Cerebellar nuclear complex (tissue), 1 donor: ENCODE data around the gene CACNA1F.
A peak's percentile ranks its signal among the peaks of the same experiment; 100 is the strongest.

Source experiments
- DNase-seq, 2 experiments: peaks; one replicate each; lab custom pipeline; 2025; lab: John Stamatoyannopoulos, UW

Gene CACNA1F

DNA sequence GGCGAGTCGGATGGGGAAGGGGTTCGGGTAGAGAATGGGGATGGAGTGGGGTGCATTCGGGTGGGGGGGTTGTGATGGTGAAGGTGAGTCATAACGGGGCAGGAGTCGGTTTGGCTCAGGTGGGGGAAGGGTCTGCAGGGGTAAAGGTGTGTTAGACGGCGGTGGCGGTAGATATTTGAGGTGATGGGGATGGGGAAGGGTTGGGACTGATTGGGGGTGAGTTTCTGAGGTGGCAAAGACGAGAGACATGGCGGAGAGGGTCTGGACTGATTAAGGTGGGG, 33.9 kb downstream of the CACNA1F start:
- DNase-seq: no peak

DNA sequence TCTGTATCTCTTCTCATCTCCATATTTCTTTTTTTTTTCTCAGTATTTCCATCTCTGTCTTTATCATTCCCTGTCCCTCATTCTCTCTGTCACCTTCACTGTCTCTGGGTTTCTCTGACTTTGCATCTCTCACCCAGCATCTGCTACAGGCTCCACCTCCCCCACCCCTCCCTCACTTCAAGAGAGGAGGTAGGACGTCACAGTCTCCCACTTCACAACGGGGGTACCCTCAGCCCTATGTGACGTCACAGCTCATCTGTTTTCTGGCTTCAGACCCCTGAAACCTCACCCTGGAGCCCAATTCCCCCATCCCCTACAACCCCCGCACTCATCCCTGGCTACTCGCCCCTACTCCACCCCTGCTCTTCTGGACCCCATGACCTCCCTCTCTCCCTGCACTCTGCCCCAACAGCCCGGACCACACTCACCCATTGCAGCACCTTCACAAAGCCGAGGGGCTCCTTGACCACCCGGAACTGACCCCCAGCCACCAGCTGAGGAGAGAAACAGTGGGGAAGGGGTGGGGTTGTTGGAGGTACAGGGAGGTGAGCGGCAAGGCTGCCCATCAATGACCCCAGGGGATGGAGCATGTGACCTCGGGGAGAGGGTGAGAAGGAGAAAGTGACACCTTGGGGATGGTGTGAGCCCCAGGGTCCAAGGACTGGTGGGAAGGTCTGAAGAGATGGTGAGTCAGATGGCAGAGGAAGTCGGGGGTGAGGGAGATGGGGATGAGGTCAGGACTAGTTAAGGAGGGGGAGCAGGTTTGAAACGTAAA, 34.4 kb downstream of the CACNA1F start:
- no peak for DNase-seq

- DNase-seq: no peak
These were observed 35.5 kb downstream of the CACNA1F start for GRCh38 chrX:49197543-49198087.

GRCh38 chrX:49193542-49193964, 39.6 kb downstream of the CACNA1F start:
- DNase-seq: no peak

DNA sequence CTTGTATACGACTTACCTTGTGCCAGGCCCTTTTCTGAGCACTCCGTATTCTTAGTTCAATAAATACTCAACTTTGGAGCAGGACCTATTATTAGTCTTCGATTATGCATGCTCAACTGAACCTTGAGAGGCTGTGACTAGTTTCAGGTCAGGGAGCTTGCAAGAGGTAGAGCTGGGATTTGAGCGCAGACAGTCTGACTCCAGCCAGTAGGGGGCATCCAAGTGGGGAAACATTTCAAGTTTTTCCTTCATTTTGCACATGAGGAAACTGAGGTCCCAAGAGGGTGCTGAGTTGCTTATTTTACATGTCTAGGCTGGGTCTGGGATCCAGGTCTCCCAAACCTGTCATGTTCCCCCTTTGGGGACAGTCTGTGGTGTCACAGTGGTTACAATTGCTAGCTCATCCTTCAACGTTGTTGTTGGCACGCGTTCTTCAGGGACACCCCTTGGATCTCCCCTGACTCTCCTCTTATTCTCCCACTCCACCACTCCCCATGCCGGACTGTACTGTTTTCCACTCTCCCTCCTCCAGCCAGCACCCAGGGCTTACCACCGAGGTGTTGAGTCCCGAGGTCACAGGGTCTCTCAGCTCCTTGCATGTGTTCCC, 40.3 kb downstream of the CACNA1F start:
- no peak for DNase-seq

- no peak for DNase-seq
These were observed 41.5 kb downstream of the CACNA1F start for GRCh38 chrX:49191574-49192011.

DNA sequence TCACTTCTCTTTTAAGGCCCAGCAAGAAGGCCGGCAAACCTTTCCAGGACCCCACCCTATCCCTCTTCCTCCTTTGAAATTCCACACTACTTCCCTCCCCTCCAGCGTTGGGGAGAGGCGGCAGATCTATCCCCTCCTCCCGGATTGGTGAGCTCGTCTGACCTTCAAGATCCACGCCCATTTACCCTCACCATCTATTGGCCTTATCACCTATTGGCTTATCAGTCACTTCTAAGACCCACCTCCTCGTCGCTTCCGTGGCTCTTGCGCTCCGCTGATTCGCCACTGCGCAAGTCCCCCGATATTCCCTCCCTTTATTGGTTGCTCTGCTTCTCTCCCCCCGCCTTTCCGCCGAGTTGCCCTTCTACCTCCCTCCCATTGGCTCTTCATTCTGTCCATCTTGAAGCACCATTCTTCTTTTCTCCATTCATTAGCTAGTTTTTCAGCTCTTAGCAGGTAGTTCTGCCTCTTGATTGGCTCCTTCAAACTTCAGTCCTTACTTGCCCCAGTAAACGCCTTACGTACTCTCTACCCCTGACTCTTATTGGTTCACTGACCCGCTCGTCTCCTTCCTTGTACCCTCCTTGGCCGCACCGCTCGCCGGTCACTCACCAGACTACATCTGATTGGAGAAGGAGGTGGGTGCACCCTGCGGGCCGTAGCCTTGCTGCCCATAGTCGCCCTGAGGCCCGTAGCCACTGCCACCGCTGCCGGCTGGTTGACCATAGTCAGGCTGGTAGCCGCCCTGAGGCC, 42.1 kb downstream of the CACNA1F start:
- peak; percentile 86 to 89 for DNase-seq

DNA sequence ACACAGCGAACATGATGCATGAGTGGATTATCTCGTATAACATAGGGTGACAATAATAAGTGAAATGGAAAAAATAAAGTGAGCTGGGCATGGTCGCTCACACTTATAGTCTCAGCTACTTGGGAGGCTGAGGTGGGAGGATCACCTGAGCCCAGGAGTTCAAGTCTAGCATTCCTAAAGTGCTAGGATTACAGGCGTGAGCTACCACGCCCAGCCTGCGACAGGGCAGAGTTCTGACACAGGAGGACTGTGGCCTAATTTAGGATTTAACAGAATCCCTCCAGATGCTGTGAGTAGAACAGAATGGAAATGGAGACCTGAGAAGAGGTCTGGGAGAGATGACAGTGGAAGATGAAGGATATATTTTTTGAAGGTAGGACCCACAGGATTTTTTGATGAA, 43.5 kb downstream of the CACNA1F start:
- no peak for DNase-seq

DNA sequence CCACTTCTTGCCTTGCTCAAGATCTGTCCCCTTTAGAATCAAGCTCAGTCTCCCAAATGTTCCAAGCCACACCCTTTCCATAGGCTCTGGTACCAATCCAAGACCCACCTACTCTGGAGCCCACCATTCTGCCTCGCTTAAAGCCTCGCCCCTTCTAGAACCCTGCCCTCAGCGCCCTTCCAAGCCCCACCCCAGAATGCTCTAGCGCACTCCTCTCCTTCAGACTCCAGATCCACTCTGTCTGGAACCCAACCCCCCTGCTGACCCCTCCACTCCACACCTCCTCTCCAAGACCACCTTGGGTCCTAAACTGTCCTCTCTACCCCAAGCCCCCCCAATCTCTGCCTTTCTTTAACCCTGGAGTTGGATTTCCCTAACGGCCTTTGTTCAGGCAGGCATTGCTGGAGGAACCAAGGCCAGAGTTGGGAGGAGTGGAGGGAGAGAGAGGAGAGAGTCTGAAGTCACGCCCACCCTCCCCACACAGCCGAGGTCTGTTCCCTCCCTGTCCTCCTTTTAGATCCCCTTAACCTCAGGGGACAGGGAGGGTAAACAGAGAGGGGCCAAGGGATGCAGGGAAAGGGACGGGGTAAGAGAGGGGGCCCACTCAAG, 44.6 kb downstream of the CACNA1F start:
- no peak for DNase-seq

DNA sequence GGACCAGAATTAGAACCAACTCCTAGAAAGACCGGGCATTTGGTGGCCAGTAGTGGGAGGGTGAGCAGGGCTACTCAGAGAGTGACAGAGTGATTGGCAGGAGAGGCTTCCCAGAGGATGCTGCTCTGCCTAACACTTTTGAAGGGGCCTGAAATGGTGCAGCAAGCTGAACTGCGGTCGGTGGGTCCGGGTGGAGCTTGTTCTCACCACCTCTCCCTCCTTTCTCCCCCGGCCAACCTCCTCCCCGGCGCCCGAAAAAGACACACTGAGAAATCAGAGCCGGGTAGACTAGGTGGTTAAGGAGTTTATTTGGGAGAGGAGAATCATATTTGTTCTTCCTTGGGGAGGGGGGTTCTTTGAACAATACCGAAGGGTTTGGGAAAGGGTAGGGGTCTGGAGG, 45.6 kb downstream of the CACNA1F start:
- DNase-seq: no peak

DNA sequence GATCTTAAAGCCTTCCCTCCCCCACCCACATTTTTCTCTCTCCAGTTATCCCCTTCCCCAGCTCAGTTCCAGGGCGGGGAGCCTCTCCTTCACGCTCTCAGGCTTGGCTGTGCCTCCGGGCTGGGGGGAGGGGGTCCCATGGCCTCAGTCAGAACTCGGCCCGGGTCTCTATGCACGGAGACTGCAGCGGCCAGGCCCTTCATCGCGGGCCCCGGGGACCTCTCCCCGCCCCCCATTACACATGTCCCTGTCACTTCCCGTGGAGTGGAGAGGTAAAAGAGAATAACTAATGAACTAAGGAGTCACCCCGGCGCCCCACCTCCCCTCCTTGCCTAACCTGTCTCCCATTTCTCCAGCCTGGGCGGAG, 46.1 kb downstream of the CACNA1F start:
- DNase-seq: no peak

DNA sequence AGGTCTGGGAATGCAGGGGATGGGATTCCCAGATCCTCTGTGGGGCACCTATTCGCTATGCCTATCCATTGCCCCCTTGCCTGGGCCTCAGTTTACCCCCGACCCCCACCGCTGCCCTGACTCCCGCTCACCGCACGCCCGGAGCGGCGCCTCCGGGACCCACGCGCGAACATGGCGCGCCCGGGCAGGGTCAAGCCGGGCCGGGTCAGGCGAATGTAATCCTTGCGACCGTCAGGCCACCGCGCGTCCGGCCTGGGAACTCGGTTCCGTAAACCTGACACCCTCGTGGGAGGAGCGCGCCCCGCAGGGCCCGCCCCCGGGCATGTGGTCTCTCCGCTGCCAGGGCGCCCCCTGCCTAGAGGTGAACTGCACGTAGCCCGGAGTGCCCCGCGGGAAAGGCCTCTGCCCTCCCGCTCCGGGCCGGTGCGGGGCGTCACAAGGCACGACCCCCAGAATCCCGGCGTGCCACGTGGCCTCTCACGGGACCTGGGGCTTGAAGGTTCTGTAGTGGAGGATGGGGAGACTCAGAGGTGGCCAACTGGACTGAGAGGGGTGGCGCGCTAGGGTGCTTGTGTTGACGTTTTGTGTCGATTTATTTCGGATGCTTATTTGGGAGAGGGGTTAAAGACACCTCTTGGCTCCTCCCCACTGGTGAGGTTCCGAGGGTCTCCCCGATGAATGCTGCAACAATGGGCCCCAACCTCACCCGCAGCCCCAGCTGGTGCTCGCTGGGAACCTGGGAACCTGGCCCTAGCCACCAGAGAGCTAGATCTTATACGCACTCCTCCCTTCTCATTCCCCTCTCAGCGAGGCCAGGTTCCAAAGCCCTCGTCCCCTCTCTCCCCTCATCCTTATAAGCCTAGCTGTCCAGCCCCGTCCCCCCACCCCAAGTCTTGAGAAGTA, 46.8 kb downstream of the CACNA1F start, which contains the start of gene PRICKLE3:
TSS of gene PRICKLE3 (minus strand) at position 249 of the 903 bp plus-strand sequence. CDS start at position 173, 76 bp downstream.
- no peak for DNase-seq

GRCh38 chrX:49184294-49185281, 48.6 kb downstream of the CACNA1F start:
- no peak for DNase-seq

DNA sequence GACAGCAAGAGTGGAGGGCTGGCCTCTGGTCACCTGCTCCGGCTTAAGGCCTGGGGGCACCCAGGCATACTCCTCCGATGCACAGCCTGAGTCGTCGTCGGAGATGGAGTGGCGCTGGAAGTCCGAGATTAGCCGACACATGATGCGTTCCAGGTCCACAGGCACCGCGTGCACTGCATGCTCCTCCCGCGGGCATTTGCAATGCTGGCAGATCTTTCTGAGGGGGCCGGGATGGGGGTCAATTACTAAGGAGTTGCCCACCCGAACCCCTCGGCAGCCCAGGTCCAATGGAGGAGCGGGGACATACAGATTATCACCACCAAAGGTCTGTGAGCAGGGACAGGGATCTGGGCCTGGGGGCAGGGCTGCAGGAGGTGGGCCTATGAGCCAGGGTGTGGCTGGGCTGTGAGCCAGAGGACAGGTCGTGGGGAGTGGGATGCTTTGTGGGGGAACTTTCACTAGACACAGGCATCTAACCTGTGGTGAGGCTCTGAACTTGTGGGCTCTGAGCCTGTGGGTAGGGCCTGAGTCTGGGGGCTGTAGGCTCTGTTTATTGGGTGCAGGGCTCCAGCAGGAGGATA, 49.3 kb downstream of the CACNA1F start:
- no peak for DNase-seq

- DNase-seq: no peak
These were observed 53.8 kb downstream of the CACNA1F start for GRCh38 chrX:49179358-49179757.

GRCh38 chrX:49178537-49178936, 54.6 kb downstream of the CACNA1F start:
- DNase-seq: no peak

GRCh38 chrX:49177873-49178480, 55.2 kb downstream of the CACNA1F start:
- no peak for DNase-seq

- no peak for DNase-seq
These were observed 55.8 kb downstream of the CACNA1F start for GRCh38 chrX:49177338-49177833.
